Measurements from ENCODE around the gene CD55.

DNA sequence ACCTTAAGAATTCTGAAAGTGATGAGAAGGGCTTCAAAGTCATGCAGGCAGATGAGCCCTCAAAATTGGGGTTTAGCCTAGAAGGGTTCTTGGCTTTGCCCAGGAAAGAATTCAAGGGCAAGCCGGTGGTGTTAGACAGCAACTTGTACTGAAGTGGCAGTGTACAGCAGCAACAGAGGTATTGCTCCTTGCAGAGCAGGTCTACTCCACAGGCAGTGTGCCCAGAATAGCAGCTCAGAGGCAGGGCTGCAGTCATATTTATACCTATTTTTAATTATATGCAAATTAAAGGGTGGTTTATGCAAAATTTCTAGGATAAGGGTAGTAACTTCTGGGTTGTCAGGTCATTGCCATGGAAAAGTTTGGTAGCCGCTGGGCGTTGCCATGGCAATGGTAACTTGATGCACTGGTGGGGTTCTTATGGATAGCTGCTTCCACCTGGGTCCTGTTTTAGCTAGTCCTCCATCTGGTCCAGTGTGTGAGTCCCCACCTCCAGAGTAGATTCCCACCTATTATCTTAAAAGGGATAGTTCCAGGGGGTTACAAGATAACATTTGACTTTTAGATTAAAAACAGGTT, 74.8 kb downstream of the CD55 start:
- TF ChIP-seq EZH2 (IDR thresholded peaks at IDR 0.05) (no peak), POLR2AphosphoS5 (IDR thresholded peaks at IDR 0.05; ENCODE audit: borderline replicate concordance, low read depth, low read length) (no peak), FOXP2 (optimal IDR thresholded peaks at IDR 0.05; ENCODE audit: control extremely low read depth, extremely low read length, insufficient read depth) (no peak)
